GM12878 (cell line): ENCODE results near the gene KCNA3. TPM values are rescaled to one million over a fixed set of nuclear protein-coding genes. Genes with fewer than 3 reads are reported as not detected.

Source experiments
- ATF7 ChIP-seq: fragments of 450-650 bp; IDR thresholded peaks from 2 replicates; pipeline ENCODE4 v1.6.1; 2016; ENCODE audit warnings: low read depth, mild to moderate bottlenecking
- BCL11A ChIP-seq: IDR thresholded peaks from 2 replicates; pipeline ENCODE4 v1.6.1; 2011; ENCODE audit warnings: low read depth, low read length
- CREB1 ChIP-seq: IDR thresholded peaks from 2 replicates; pipeline ENCODE4 v1.6.1; 2012; ENCODE audit warnings: low read depth, mild to moderate bottlenecking, inconsistent platforms
- CREM ChIP-seq: IDR thresholded peaks from 2 replicates; pipeline ENCODE4 v1.6.1; 2014; ENCODE audit warnings: antibody characterized with exemption, low read depth
- DPF2 ChIP-seq: fragments of 450-650 bp; IDR thresholded peaks from 2 replicates; pipeline ENCODE4 v1.6.1; 2017; ENCODE audit warnings: mild to moderate bottlenecking
- ETV6 ChIP-seq, 2 experiments: fragments of 450-650 bp in 1 of 2; IDR thresholded peaks in 1 of 2; conservative IDR thresholded peaks in 1 of 2; 2 replicates each; pipeline ENCODE4 v1.6.1; 2014; ENCODE audit warnings: antibody characterized with exemption in 1 of 2, borderline replicate concordance in 1 of 2, low read depth in 1 of 2, mild to moderate bottlenecking in 1 of 2, moderate library complexity in 1 of 2
- GABPA ChIP-seq: IDR thresholded peaks from 2 replicates; pipeline ENCODE4 v1.6.1; 2014; ENCODE audit warnings: antibody characterized with exemption, low read depth, mild to moderate bottlenecking, inconsistent platforms
- IKZF1 ChIP-seq: fragments of 450-650 bp; conservative IDR thresholded peaks from 2 replicates; pipeline ENCODE4 v1.6.1; 2017; ENCODE audit warnings: antibody characterized with exemption, mild to moderate bottlenecking
- IKZF2 ChIP-seq, 2 experiments: fragments of 450-650 bp; IDR thresholded peaks; 2 replicates each; pipeline ENCODE4 v1.6.1; 2017; ENCODE audit warnings: mild to moderate bottlenecking in 2 of 2, moderate library complexity in 2 of 2
- JUNB ChIP-seq: IDR thresholded peaks from 2 replicates; pipeline ENCODE4 v1.6.1; 2016; ENCODE audit warnings: antibody characterized with exemption, mild to moderate bottlenecking
- KAT2A ChIP-seq: conservative IDR thresholded peaks from 2 replicates; pipeline ENCODE4 v1.6.1; 2011; ENCODE audit warnings: low read depth, low read length; ENCODE audit not compliant: control insufficient read depth
- MEF2A ChIP-seq: IDR thresholded peaks from 2 replicates; pipeline ENCODE4 v1.6.1; 2011; ENCODE audit warnings: low read depth, mild to moderate bottlenecking, low read length, moderate library complexity; ENCODE audit not compliant: insufficient read depth
- MEF2B ChIP-seq: fragments of 450-650 bp; IDR thresholded peaks from 2 replicates; pipeline ENCODE4 v1.6.1; 2018; ENCODE audit warnings: mild to moderate bottlenecking, moderate library complexity; ENCODE audit not compliant: partially characterized antibody, poor library complexity, severe bottlenecking
- MTA2 ChIP-seq: fragments of 450-650 bp; IDR thresholded peaks from 2 replicates; pipeline ENCODE4 v1.6.1; 2016; ENCODE audit warnings: low read depth, mild to moderate bottlenecking, moderate library complexity
- RBBP5 ChIP-seq: fragments of 200-600 bp; sonication (generic); conservative IDR thresholded peaks from 2 replicates; pipeline ENCODE4 v1.6.1; 2016
- polyA plus RNA-seq, 11 experiments: library from polyadenylated mRNA; depleted of rRNA in 4 of 11; unstranded in 6 of 11; stranded (reverse) in 5 of 11; fragments of >200 nt; fragmentation: Nextera tagmentation in 4 of 11; fragmentation: Illumina TruSeq in 1 of 11; extraction: Ambion mirVana in 4 of 11; extraction: Trizol in 1 of 11; gene quantifications; 1 replicate in 1 of 11; 2 replicates in 10 of 11; pipeline versions ENCODE4 v1.2.1 to v1.2.3, GENCODE V29; 2011 to 2016; ENCODE audit warnings: inconsistent platforms in 2 of 11, missing spikeins in 2 of 11, low read depth in 1 of 11
- total RNA-seq, 4 experiments: library from RNA; depleted of rRNA in 3 of 4; stranded (reverse); fragments of >200 nt in 3 of 4; fragmentation: Illumina TruSeq in 1 of 4; extraction: Trizol in 1 of 4; gene quantifications; 2 replicates each; pipeline versions ENCODE4 v1.2.1 to v1.2.3, GENCODE V29; 2013 to 2021
- TF ChIP-seq, protein P1 (sequence below): IDR thresholded peaks from 2 replicates; pipeline ENCODE4 v1.6.1; 2012; ENCODE audit warnings: low read length, inconsistent platforms
- TF ChIP-seq, protein P2 (sequence below): IDR thresholded peaks from 2 replicates; pipeline ENCODE4 v1.6.1; 2012; ENCODE audit warnings: improper control_type of control experiment, low read depth, low read length; ENCODE audit not compliant: insufficient replicate concordance

The KCNA3 gene
- total and polyA plus RNA-seq, 10 of the 15 experiments (the other 5 are each of a cell fraction or from before 2014, with no cell fraction given) = 0.10 to 3.3 (median 1.7) TPM

DNA sequence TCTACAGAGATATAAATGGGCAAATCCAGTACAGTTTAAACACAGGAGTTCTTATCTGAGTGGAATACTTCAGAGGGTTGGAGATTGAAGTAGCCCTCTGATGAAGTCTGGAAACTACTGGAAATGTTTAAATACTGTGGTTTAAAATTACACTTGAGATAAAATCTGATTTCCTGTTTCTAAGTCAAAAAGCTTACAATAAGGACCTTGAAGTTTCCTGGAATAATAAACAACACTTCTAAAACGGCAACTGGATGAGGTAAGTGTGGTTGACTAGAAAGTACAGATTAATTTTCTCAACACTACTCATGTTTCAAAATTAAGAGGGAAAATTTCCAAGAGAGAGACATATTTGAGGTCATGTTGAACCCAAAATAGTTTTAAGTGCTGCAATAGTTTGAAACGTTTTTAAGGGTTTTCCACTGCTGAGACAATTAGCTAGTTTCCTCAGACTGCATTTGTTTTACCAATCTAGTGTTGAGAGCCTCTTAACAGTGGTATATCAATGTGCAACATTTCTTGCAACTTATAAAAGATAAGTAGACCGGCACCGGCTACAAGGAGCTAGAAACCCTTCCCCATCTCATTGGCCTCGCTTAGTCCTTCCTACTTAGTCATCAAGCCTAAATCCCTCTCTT lies 27.4 kb downstream of the KCNA3 start (continued):
- no peak for TF ChIP-seq KAT2A
- peak; percentile 53 for TF ChIP-seq JUNB
- TF ChIP-seq, protein P1, sequence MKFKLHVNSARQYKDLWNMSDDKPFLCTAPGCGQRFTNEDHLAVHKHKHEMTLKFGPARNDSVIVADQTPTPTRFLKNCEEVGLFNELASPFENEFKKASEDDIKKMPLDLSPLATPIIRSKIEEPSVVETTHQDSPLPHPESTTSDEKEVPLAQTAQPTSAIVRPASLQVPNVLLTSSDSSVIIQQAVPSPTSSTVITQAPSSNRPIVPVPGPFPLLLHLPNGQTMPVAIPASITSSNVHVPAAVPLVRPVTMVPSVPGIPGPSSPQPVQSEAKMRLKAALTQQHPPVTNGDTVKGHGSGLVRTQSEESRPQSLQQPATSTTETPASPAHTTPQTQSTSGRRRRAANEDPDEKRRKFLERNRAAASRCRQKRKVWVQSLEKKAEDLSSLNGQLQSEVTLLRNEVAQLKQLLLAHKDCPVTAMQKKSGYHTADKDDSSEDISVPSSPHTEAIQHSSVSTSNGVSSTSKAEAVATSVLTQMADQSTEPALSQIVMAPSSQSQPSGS = 0 out of 2 replicates have a peak, but pooled peaks have one; percentile 19
- no peak for TF ChIP-seq RBBP5
- TF ChIP-seq BCL11A = no peak
- TF ChIP-seq, protein P2, sequence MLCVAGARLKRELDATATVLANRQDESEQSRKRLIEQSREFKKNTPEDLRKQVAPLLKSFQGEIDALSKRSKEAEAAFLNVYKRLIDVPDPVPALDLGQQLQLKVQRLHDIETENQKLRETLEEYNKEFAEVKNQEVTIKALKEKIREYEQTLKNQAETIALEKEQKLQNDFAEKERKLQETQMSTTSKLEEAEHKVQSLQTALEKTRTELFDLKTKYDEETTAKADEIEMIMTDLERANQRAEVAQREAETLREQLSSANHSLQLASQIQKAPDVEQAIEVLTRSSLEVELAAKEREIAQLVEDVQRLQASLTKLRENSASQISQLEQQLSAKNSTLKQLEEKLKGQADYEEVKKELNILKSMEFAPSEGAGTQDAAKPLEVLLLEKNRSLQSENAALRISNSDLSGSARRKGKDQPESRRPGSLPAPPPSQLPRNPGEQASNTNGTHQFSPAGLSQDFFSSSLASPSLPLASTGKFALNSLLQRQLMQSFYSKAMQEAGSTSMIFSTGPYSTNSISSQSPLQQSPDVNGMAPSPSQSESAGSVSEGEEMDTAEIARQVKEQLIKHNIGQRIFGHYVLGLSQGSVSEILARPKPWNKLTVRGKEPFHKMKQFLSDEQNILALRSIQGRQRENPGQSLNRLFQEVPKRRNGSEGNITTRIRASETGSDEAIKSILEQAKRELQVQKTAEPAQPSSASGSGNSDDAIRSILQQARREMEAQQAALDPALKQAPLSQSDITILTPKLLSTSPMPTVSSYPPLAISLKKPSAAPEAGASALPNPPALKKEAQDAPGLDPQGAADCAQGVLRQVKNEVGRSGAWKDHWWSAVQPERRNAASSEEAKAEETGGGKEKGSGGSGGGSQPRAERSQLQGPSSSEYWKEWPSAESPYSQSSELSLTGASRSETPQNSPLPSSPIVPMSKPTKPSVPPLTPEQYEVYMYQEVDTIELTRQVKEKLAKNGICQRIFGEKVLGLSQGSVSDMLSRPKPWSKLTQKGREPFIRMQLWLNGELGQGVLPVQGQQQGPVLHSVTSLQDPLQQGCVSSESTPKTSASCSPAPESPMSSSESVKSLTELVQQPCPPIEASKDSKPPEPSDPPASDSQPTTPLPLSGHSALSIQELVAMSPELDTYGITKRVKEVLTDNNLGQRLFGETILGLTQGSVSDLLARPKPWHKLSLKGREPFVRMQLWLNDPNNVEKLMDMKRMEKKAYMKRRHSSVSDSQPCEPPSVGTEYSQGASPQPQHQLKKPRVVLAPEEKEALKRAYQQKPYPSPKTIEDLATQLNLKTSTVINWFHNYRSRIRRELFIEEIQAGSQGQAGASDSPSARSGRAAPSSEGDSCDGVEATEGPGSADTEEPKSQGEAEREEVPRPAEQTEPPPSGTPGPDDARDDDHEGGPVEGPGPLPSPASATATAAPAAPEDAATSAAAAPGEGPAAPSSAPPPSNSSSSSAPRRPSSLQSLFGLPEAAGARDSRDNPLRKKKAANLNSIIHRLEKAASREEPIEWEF = no peak
- peak; percentile 65 for TF ChIP-seq IKZF1
- peak; percentile 55 to 62; a peak in 3 of 4 replicates for TF ChIP-seq IKZF2 (IDR thresholded peaks at IDR 0.05)
- peak; percentile 33; the same call in 1 of the 2 replicates for TF ChIP-seq ATF7
- peak in 1 of 2 experiments; percentile 36; a peak in 1 of 4 replicates for TF ChIP-seq ETV6 (conservative IDR thresholded peaks at IDR 0.05 in 1 of 2, IDR thresholded peaks at IDR 0.05 in 1 of 2; ENCODE audit: borderline replicate concordance in 1 of 2, low read depth in 1 of 2)
- TF ChIP-seq GABPA = peak; percentile 43; the same call in 1 of the 2 replicates
- TF ChIP-seq CREB1 = 0 out of 2 replicates have a peak, but pooled peaks have one; percentile 18
- TF ChIP-seq MEF2B = peak; percentile 44
- peak; percentile 41; the same call in 1 of the 2 replicates for TF ChIP-seq MTA2
- 0 out of 2 replicates have a peak, but pooled peaks have one; percentile 36 for TF ChIP-seq DPF2
- peak; percentile 70; the same call in 1 of the 2 replicates for TF ChIP-seq MEF2A
- peak; percentile 43; the same call in 1 of the 2 replicates for TF ChIP-seq CREM
- TF ChIP-seq, all 136 proteins: peak for 16
